Ascending aorta (tissue), 2 donors: ENCODE data around the gene FCAMR. TPM values are rescaled to one million over a fixed set of nuclear protein-coding genes. Genes with fewer than 3 reads are reported as not detected.

Experiments used
- DNase-seq, 2 donors: peaks; one replicate each; pipeline ENCODE4 v3.0.0-alpha.2; 2019; ENCODE audit warnings: low spot score in 2 of 2
- H3K27ac ChIP-seq, 2 donors: fragments of 200-600 bp; sonication (generic); one replicate each; pipeline ENCODE4 v1.5.1; 2016 to 2017; ENCODE audit warnings: mild to moderate bottlenecking in 1 of 2
- H3K27me3 ChIP-seq: fragments of 200-600 bp; sonication (generic); one replicate; pipeline ENCODE4 v1.5.1; 2017
- H3K36me3 ChIP-seq, 2 donors: fragments of 200-600 bp; sonication (generic); one replicate each; pipeline ENCODE4 v1.5.1; 2016
- H3K4me1 ChIP-seq, 2 donors: fragments of 200-600 bp; sonication (generic); one replicate each; pipeline ENCODE4 v1.5.1; 2016 to 2017; ENCODE audit warnings: mild to moderate bottlenecking in 1 of 2
- H3K4me3 ChIP-seq, 2 donors: fragments of 200-600 bp; sonication (generic); one replicate each; pipeline ENCODE4 v1.5.1; 2016 to 2017; ENCODE audit warnings: mild to moderate bottlenecking in 1 of 2
- H3K9me3 ChIP-seq, 2 donors: fragments of 200-600 bp; sonication (generic); one replicate each; pipeline ENCODE4 v1.5.1; 2016
- CTCF ChIP-seq, 3 experiments: fragments of 200-600 bp in 2 of 3; fragments of 450-650 bp in 1 of 3; sonication (generic) in 2 of 3; IDR thresholded peaks; one replicate each; pipeline ENCODE4 v1.5.1; 2016 to 2019; ENCODE audit warnings: antibody characterized with exemption in 3 of 3, mild to moderate bottlenecking in 1 of 3, moderate library complexity in 1 of 3
- intact Hi-C: fragments of 100-400 bp; cut with DNase I; formaldehyde crosslinking; loops from one replicate; pipeline ENCODE4 v1.15.1; 2023
- total RNA-seq: library from RNA; depleted of rRNA; stranded (reverse); fragments of >200 nt; gene quantifications from one replicate; pipeline ENCODE4 v1.1.0, GENCODE V29; 2016

FCAMR gene
- total RNA-seq, 1 donor from 2014 or later: not detected

- Histone ChIP-seq H3K27me3 (no peaks in the 10 kb centered on the region), H3K4me3 (no peak within 1 kb of the TSS), H3K4me1 (no peaks in the 10 kb centered on the region), H3K36me3 (no peaks in the 10 kb centered on the region), H3K9me3 (no peaks in the 10 kb centered on the region), H3K27ac (peak within 1 kb of the TSS in 1 of 2 donors; percentile 27)
- TF ChIP-seq CTCF (IDR thresholded peaks at IDR 0.05): no peak
- no peak for DNase-seq
- intact Hi-C loops: no loop called here
Observed at GRCh38 chr1:206921772-206922265, 48.4 kb downstream of the FCAMR start, which contains the start of gene FCMR. Gene FCMR (minus strand): TSS chr1:206921941. CDS start chr1:206921854, 87 bp downstream.

GRCh38 chr1:206918076-206918475 lies 52.2 kb downstream of the FCAMR start:
- Histone ChIP-seq H3K27ac (no peak overlapping the region), H3K36me3 (no peaks in the 10 kb centered on the region), H3K9me3 (no peaks in the 10 kb centered on the region), H3K4me1 (no peaks in the 10 kb centered on the region), H3K27me3 (no peaks in the 10 kb centered on the region), H3K4me3 (no peak overlapping the region)
- DNase-seq: no peak
- intact Hi-C loops: loop anchor here (10.0 kb wide), 1 partner anchor 137 kb away; the partner anchor contains the start of genes PFKFB2 and YOD1
- no peak for TF ChIP-seq CTCF (IDR thresholded peaks at IDR 0.05)

- Histone ChIP-seq H3K27me3 (no peaks in the 10 kb centered on the region), H3K36me3 (no peaks in the 10 kb centered on the region), H3K9me3 (no peaks in the 10 kb centered on the region), H3K27ac (no peak overlapping the region), H3K4me1 (no peaks in the 10 kb centered on the region), H3K4me3 (no peak overlapping the region)
- intact Hi-C loops: loop anchor here (10.0 kb wide), 1 partner anchor 139 kb away; the partner anchor contains the start of genes PFKFB2 and YOD1
- no peak for TF ChIP-seq CTCF (IDR thresholded peaks at IDR 0.05)
- no peak for DNase-seq
Observed at GRCh38 chr1:206916000-206916709, 54.1 kb downstream of the FCAMR start.

GRCh38 chr1:206915030-206915735 lies 55.1 kb downstream of the FCAMR start:
- no peak for DNase-seq
- TF ChIP-seq CTCF (IDR thresholded peaks at IDR 0.05): no peak
- Histone ChIP-seq H3K4me1 (no peaks in the 10 kb centered on the region), H3K27me3 (peaks cover 2% of the 10 kb centered on the region), H3K27ac (no peak overlapping the region), H3K4me3 (no peak overlapping the region), H3K9me3 (no peaks in the 10 kb centered on the region), H3K36me3 (no peaks in the 10 kb centered on the region)
- intact Hi-C loops: loop anchor here (10.0 kb wide), 1 partner anchor 140 kb away; the partner anchor contains the start of genes PFKFB2 and YOD1

- H3K36me3 ChIP-seq: no peaks in the 10 kb centered on the region
- H3K4me3 ChIP-seq: no peak overlapping the region
- H3K4me1 ChIP-seq: peaks cover 0 to 10% of the 10 kb centered on the region in 2 donors
- H3K27ac ChIP-seq: no peak overlapping the region
- TF ChIP-seq CTCF (IDR thresholded peaks at IDR 0.05): no peak
- intact Hi-C loops: loop anchor here (5.0 to 10.0 kb wide), 5 partner anchors 141 to 437 kb away; partner anchors contain the start of genes EIF2D, PFKFB2 and YOD1
- no peak for DNase-seq
- H3K27me3 ChIP-seq: peaks cover 10% of the 10 kb centered on the region
- H3K9me3 ChIP-seq: no peaks in the 10 kb centered on the region
Observed at GRCh38 chr1:206913766-206914537, 56.3 kb downstream of the FCAMR start.
